HG03378 (cell line): Measurements from ENCODE around the gene COL4A2.
A peak's percentile ranks its signal among the peaks of the same experiment; 100 is the strongest.

Experiments
- ATAC-seq: cut with Tn5 transposase; IDR thresholded peaks from one replicate; pipeline ENCODE4 v1.9.1; 2021; ENCODE audit warnings: mild to moderate bottlenecking, moderate library complexity; ENCODE audit not compliant: unreplicated experiment

Gene COL4A2

DNA sequence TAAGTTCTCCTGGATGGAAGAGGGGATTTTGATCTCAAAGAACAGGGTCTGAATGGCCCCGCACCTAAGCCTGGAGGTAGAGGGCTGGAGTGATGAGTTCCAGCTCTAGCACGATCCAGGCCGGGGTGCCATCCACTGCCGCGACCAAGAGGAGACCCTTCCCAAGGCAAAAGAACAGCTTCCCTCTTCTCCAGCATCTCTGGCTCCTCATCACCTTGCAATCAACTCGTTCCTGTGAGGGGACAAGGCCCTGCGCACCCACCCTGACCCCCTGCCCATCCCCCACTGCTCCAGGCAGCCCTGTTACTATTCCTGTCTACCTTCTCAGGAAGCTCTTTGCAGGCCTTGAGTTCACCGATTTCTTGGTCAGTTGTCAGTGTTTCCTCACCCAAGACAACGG is 17.9 kb upstream of the COL4A2 start:
- ATAC-seq: no peak

DNA sequence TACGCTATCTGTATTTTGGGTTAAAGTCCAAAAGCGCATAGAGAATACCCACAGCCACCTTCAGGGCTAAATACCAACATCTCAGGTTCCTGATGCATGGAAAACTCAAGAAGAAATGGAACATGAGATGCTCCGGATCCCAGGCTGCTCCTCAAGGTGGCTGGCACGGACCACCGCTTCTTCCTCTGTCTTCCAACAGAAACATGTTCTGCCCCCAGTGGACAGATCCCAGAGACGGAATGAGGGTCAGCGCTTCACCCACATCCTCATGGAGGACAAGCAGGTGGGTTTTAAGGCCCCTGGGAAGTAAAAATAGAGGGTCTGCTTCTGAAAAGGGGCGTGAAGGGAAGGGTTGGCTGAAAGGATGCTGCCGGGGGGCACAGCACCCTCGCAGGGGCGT is 17.4 kb upstream of the COL4A2 start:
- ATAC-seq: no peak

DNA sequence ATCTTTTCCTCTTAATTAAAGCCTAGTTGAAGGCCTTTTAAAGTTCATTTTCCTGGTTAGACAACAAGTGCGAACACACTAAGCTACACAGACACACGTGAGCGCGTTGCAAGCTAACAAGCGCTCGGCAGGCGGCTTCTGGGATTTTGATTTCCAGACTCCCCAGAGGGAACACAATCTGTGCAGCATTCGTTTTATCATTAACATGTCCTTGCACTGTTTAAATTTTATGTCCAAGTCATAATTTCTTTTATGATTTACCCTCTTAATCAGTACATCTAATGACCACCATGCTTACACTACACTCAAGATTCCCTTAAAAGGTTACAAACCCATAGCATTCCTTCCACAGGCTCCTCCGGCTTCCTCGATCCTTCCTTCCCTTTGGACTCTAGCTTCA is 16.9 kb upstream of the COL4A2 start:
- no peak for ATAC-seq

DNA sequence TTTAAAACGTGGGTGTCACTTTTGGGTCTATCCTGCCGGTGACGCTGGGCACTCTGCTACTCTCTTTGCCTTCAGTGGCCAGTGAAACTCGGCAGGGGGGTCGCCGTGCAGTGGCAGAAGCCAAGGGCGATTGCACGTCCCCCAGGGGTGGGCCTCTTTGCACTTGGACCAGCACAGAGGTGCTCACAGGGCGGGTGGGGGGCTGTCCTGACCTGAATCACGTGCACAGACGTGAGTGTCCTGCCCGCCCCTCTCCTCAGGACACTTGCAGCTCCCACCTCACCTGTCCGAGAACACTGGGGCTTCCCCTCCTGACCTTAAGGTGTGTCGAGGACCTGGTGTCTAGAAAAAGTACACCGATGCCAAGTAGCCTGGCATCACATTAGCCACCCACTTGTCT is 16.3 kb upstream of the COL4A2 start:
- no peak for ATAC-seq

DNA sequence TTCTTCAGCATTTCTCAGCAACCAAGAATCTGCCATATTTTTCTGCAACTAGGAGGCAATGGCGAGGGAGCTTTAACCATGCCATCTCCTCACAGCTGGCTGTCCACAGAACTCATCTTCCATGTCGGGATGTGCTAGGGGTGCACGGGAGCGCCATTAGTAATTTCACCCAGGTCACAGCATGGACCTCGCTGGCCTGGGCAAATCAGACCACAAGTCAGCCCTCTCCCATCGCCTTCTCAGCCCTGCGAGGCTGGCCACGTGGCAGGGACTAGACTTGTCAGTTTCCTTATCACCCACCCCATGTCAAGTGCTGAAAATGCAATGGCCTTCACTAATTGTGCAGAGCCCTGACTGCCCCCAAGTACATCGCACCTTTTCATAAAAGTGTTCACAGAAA is 15.8 kb upstream of the COL4A2 start:
- ATAC-seq: no peak

DNA sequence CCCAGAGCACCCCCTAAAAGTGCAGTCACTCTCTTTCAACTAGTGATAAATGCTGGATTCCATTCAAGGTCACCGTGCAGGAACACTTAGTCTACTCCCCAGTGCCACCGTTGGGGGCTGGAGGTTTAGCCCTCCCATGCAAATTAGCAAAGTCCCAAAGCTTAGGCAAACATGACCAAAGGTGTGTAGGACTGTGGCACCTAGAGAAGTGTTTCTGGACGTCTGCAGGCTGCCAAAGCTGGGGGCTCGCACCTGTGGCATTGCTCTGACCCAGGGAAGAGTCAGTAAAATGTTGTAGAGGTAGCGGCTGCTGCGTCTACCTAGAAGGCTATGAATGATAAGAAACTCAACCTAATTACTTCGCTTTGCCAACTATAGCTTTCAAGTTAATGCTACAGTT is 14.0 kb upstream of the COL4A2 start:
- ATAC-seq: no peak

DNA sequence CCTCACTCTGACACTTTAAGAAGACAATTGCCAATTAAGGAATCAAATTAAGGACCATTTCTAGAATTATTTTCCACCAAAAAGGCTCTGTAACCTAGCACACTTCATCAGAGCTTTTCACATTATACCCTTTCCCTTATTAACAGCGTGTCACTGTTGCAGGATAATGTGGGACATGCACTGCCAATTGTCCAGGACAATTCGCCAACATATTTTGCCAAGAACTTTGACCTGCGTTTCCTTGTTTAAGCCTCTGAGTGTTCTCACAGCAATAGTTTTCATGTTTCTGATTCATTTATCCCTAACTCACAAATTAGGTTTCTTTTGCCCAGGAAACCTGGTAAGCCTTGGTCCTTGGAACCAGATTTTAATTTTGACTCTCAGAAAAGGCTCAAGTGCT is 13.4 kb upstream of the COL4A2 start:
- ATAC-seq: no peak

DNA sequence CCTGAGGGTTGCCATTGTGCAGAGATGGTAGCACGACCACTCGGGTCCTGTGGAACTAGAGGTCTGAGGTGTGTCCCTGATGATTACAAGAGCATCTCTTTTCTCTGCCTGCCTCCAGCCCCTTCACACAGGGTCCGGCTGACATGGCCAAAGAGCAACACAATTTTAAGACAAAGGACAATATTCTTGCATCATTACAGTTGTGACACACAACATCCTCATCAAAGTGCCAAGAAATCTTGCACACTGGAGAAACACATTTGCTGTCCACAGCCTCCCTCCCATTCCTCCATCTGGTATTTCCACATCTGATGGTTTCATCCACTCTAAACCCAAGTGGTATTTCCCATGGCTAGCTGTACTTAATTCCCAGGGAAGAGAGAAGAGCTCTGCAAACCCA is 12.9 kb upstream of the COL4A2 start:
- no peak for ATAC-seq

DNA sequence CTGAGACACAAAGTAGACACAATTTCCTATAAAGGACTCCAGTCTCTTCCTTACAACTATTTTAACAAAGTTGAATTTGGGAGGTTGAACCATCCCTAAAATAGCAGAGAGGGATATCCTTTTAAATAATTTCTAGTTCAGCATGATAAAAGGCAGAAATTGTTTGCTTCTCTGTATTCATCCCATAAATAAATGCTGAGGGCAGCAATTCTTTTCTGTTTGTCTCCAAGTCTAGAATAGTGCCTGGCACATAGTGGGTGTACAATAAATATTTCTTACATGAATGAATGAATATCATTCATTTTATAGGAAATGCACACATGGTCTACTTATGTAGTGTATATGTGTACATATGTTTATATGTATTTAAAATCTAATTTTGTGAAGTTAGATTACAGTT is 12.5 kb upstream of the COL4A2 start:
- ATAC-seq: no peak

DNA sequence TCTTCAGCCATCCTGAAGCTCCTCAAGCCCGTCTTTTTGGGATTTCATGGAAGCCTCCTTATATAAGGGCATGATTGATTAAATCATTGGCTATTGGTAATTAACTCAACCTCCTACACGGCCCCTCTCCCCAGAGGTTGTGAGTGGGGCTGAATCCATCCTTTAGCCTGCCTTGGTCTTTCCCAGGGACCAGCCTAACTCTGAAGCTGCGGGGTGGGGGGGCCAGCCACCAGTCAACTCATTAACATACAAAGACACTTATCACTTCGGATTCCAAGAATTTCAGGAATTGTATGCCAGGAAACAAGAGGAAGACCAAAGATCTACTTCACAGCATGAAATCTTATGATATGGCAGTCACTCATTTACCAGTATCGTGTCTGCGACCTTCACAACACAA is 10.1 kb upstream of the COL4A2 start:
- ATAC-seq: no peak

DNA sequence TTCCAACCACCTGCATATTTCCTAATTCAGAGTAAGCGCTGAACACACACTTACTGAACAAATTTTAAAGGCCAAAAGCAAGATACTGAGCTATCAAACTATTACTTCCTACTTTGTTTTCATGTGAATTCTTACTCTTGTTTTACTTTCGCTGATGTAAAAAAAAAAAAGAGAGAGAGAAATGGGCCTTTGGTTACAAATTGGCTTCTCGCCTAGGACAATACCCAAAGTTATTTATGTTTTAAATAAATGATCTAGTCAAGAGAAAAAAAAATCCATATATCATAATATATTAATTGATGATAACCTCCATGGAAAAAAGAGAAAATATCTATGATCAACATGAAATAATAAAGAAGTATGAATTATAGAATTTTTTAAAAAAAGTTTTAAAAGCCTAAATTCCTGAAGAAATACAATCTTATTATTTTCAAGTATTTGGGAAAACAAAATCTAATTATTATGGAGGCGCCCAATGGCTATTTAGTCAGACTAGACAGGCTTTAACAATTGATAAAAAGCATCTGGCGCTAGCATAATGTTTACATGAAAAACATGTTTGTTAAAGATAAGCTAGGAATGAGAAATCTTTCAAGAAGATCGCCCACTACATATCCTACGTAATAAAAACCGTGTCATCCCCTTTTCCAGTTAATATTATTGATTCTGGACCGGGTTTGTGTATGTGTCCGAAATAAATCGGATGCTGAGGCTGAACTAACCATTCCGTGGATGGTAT is 9.1 kb upstream of the COL4A2 start:
- ATAC-seq: no peak

DNA sequence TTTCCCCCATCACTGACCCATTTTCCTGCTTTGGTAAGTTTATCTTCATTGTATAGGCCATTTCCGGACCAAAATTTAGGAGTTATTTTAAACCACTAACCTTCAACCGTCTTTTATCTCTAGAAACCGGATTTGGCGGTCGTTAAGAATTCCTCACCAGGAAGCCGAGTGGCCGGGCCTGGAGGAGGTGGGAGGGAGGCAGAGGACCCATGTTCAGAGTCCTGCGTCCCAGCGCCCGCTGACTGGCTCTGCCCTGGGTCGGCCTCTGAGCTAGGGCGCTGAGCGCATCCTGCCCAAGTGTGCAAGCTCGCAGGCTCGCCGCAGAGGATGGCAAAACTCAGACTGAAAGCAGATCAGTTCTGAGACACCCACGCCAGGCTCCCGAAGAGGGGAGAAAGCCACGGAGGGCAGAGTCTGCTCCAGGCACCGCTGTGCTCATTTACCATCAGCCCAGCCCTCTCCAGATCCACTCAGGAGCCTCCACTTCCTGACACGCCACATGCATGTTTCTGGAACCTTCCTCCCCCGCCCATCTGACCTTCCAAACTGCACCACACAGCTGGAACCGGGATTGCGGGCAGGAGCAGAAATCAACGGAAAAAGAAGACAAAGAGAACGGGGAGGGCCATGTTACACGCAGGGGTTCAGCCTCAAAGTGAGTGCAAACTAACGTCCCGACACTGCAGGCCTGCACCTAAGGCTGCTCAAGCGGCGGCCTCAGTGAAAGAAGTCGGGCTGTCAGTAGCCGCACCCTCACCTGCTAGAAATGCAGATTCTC is 8.4 kb upstream of the COL4A2 start:
- ATAC-seq: peak; percentile 56

DNA sequence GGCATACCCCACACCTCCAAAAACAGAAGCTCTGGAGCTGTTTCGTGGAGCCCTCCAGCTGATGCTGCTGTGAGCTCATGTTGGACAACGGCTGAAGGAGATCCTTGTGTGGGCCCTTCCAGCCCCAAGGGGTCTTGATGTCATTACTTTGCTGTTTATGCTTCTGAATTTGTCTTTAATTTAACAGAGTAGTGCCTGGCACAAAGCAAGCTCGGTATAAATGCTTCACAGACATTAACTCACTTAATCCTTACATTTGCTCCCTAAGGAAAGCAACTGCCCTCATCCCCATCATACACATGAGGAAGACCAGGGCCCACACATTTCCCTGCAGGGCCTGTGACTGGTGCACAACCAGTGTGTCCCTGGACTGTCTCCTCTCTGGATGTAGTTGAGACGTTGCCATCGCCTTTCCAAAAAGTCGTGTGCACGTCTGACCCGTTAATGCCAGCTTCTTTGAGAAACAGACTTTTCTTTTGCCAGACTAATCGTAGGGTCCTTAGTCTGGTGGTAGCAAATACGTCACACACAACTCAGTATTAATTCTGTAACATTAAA is 7.7 kb upstream of the COL4A2 start:
- ATAC-seq: no peak

DNA sequence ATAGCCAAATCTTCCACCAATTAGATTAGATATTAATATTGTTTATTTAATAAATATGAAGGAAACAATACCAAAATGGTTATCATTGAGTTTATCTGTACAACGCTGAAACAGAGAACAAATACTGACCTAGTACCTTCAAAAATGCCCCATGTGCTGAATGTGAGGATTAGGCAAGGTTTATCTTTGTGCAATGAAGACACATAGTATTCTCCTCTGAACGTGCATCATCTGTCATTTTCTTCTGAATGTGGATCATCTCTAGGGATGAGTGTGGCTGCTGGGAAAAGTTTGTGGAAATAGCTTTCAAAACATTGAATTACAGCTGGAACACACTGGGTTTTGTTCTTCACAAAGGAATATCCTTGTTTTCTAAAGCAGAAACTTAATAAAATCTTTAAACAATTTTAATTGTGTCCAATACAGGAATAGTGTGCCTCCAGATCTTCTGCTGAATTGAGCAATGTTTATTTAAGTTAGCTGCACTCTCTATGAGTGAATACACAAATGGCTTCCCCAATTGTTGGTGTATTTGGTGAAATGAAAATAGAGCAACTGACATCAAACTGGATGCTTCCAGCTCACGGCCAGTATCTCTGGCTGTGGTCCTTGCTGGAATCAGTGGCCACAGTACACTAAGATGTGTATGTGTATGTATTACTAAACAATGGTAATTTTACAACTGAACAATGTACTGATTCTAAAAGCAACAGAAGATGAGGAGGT is 6.8 kb upstream of the COL4A2 start:
- no peak for ATAC-seq

DNA sequence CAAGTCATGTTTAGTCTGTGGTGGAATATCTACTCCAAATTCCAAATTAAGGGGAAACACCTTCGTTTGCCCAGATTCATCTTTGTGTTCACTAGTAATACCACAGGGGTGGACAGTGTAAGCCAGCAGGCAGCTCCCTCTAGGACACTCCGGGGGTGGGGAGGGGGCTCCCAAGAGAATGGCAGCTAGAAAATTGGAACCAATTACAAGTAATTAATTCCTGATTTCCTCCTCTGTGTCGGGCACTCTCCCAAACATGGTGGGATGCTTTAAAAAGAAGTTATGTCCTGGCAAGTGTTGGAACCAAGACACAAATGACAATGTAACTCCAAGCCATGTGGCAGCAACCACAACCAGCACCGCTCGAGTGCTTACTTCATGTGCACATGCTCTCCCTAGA is 6.0 kb upstream of the COL4A2 start:
- ATAC-seq: no peak

DNA sequence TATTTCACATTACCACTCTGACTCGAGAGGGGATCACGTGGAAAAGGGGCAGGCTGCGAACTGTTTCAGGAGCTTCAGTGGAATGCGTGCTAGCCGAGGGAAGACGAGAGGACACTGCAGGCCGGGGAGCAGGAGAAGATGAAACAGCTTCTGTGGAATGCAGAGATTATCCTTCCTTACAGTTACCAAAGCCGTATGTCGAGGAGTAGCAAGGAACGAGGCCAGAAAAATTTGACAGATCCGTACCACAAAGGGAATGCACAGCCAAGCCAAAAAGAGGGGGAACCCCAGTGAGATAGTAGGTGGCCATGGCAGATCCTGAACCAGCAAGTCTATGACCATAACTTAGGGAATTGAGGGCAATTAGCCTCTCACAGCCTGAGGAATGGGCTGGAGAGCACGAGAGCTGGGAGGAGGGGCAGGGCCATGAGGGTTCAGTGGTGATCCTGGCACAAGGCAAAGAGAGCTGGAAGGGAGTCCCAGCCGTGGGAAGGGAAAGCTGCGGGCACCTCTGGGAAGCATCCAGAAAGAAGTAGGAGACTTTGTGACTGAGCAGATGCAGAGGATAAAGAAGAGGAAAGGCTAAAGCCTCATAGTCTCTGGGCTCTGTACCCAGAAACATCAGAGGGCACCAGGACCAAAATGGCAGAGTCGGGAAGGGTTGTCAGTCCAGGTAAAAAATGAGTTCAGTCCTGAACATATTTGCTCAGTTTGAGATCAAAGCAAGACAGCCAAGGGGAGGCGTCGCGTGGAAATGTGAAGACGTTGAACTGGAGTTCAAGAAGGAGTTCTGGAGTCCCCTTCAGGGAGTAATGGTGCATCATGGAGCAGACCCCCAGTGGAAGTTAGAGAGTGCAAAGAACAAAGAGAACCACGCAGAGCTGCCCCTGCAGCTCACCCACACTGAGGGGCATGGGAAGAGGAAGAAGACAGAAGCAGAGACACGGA is 5.2 kb upstream of the COL4A2 start:
- no peak for ATAC-seq

DNA sequence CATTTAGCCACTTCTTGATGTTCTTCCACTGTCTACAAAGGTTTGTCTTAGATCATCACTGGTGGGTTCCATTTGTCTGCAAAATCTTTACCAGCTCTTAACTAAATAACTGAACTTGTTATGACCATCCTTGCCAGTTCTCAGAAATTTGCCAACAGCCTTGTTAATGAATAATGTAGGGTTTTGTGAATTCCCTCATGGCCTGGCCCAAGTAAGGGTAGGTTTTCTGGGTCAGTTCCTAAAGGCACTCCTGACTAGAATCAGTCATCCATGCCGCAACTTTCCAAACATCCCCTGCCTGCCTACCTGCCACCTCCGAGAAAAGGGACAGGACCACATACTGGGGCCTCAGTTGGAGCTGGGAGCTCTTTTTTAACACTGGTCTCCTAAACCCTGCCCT is 4.1 kb upstream of the COL4A2 start:
- ATAC-seq: no peak

DNA sequence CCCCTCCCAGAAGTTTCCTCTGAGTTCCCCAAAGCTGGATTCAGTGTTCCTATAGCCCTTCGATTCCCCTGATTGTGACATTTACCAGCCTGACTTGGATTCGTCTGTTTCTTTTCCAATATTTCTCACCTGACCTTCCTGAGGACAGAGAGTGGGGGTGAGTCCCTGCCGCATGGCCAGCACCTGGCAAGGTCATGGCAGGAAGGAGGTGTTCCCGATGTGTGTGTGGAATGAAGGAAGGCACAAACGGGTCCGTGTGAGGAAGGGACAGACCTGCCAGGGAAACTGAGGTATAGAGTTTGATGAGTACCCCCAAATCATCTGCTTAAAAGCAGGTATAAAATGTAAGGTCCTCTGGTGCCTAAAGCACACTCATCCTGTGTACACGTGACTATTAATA is 3.4 kb upstream of the COL4A2 start:
- no peak for ATAC-seq

DNA sequence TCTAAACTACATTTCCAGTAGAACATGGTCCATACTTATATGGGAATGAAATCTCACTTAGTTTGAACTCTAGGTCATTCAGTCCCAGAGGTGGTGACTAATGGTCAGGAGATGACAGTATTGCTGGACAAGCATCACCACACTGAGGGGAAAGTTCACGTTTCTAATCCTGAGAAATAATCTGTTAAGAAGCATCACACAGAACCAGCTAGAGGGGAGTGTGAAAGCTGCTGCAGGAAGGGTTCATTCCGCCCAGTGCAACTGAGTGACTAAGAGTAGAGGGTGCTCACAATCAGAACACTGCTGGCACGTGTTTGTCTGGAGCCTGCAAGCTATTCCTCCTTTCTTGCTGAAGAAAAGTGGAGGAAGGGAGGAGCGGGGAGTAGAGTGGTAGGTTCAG is 2.8 kb upstream of the COL4A2 start:
- no peak for ATAC-seq

DNA sequence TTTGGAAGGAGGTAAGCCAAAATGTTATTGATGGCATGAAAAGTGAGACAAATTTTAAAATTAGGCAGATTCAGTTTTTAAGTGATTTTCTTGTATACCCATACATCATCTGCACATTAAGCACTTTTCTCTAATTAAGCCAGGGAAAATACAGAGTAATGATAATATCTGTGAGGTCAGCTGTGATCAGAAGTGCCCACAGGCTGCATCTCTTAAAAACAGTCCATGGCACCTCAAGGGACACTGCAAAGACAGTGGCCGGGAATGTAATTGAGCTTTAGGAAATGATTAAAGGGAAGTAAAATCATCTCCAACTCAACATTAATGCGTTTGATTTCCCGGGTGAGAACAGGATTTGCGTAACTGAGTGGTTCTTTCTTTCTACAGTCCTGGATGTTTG is 2.1 kb upstream of the COL4A2 start:
- ATAC-seq: no peak

DNA sequence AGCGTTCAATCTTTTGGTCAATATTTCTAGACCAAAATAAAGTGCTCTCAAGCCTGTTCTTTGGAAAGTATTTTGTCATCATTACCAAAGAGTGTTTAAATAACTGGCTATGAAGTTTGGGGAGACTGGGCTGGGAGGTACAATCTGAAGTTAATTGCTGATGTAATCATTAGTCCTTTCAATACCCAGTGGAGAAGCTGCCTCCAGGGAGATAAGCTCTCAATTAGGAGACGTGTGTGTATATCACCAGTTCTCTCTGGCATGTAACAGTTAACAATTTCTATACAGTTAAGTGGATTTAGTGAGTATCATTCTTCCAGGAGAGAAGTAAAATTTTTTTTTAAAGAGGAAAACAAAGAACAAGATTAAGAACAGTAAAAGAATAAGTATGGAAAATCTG is 1.5 kb upstream of the COL4A2 start:
- no peak for ATAC-seq
